KOPT-K1 (cell line): ENCODE results near the gene UTRN.

ENCODE experiments used
- H3K27ac ChIP-seq: fragments of 200-600 bp; sonication (generic); 2 replicates; pipeline ENCODE4 v1.5.1; 2016; ENCODE audit warnings: antibody characterized with exemption, mild to moderate bottlenecking, low read depth, low read length; ENCODE audit not compliant: poor library complexity, severe bottlenecking
- H3K36me3 ChIP-seq: fragments of 200-600 bp; sonication (generic); 2 replicates; pipeline ENCODE4 v1.5.1; 2017; ENCODE audit warnings: antibody characterized with exemption, mild to moderate bottlenecking, low read length, moderate library complexity; ENCODE audit not compliant: insufficient read depth
- H3K9me3 ChIP-seq: fragments of 200-600 bp; sonication (generic); 2 replicates; pipeline ENCODE4 v1.5.1; 2017; ENCODE audit warnings: antibody characterized with exemption, low read length, mild to moderate bottlenecking; ENCODE audit not compliant: insufficient read depth, poor library complexity, severe bottlenecking

Gene UTRN

DNA sequence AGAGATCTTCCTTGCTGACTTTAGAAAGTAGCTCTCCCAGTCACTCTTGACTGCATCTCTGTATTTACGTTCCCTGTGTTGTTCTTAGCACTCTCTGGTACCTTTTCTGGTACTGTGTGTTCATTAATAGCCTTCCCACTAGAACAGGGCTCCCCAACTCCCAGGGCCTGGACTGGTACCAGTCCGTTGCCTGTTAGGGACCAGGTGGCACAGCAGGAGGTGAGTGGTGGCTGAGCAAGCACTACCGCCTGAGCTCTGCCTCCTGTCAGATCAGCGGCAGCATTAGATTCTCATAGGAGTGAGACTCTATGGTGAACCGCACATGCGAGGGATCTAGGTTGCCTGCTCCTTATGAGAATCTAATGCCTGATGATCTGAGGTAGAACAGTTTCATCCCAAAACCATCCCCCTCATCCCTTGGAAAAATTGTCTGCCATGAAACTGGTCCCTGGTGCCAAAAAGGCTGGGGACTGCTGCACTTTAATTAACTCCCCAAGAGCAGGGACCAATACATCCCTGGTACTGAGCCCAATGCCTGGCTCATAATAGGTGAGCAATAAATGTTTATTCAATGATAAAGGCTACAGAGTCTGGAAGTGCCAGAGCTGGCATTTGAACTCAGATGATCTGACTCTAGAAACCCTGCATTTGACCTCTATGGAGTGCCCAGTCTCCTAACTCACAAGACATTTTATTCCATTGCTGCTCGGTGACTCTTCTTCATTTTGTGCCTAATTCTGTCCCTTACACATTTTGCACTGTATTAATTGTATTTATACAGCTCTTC, 11.0 kb downstream of the UTRN start:
- H3K9me3 ChIP-seq, result no peaks in the 10 kb centered on the region
- H3K27ac ChIP-seq, result no peak overlapping the region
- H3K36me3 ChIP-seq, result no peaks in the 10 kb centered on the region; the same call in 1 of the 2 replicates

DNA sequence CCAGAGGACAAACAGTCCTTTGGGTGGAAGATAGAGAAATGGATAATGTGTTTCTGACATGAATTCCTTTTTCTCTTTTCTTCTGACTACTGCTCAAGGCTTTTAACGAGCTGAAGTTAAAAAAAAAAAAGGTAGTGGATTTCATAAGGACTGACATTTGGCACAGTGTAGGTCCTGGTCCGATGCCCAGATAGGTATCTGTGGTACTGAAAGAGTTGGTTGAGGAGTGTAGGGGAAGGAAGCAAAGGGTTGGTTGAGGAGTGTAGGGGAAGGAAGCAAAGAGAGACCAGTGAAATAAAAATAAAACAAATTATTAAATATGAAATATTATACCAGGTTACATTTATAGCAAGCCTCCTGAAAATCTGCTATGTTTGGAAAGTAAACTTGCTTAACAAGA, 11.8 kb downstream of the UTRN start:
- Histone ChIP-seq H3K36me3 (no peaks in the 10 kb centered on the region; the same call in 1 of the 2 replicates), H3K27ac (no peak overlapping the region), H3K9me3 (no peaks in the 10 kb centered on the region)

DNA sequence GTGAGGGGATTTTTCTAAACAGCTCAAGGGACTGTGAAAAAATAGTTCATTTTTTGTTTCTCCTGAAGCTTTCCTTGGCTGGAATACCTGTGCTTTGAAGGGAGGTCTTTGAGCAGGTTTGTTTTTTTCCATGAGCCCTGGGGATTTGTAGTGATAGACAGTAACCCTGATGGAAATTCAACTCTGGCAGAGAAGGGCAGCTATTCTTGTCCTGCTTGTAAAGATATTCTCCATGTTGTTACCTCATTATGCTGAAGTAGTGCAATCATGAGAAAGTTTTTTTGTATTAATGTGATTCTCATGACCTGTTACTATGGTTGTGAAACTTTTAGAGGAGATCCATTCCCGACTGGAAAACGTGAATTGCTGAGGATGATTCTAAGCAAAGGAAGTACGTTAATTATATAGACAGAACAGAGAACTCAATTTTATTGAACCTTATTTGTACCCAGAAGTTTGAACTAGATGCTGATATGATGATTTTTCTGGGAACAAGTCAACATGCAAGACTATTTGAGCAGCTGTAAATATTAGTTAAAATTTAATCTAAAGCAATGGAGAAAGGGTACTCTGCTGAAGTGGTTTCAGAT, 12.5 kb downstream of the UTRN start:
- no peak overlapping the region for H3K27ac ChIP-seq

DNA sequence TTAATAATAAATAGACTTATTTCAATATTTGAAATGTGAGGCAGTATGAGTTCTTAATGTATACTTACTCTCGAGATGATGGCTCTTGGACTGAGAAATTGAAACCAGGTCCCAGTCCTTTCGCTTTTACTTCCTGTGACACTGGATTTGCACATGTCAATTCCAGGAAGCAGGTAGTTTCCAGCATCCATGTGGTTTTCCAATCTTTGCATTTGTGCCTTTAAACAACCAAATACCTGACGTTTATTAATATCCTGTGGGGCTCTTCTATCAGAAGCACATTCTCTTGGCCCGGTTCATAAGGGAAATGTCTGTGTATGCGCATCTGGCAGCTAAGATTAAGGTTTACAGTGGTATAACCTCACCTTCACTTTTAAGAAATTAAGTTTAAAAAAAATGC, 13.1 kb downstream of the UTRN start:
- Histone ChIP-seq H3K27ac (peak overlapping the region; percentile 57), H3K36me3 (no peaks in the 10 kb centered on the region; the same call in 1 of the 2 replicates), H3K9me3 (no peaks in the 10 kb centered on the region)

More for the DNA sequence above, 12.5 kb downstream of the UTRN start:
- no peaks in the 10 kb centered on the region for H3K9me3 ChIP-seq
- no peaks in the 10 kb centered on the region; the same call in 1 of the 2 replicates for H3K36me3 ChIP-seq

DNA sequence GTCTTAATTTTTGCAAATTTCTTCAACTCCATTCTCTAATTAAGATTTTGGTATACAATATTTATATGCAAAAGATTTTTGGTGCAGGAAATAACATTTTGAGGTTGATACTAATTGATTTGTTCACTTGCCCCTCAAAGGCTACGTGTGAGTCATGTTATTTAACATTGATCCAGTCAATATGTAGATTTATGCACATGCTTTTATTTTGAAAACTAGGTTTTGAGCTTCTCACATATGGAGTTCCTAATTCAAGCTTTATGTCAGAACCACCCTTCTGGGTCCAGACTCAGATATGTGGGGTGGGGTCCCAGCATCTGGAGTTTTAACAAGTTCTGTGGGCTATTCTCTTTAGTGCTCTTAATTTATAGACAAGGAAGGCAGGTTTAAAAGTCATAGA, 13.8 kb downstream of the UTRN start:
- H3K9me3 ChIP-seq, result no peaks in the 10 kb centered on the region
- no peak overlapping the region for H3K27ac ChIP-seq
- H3K36me3 ChIP-seq, result no peaks in the 10 kb centered on the region

DNA sequence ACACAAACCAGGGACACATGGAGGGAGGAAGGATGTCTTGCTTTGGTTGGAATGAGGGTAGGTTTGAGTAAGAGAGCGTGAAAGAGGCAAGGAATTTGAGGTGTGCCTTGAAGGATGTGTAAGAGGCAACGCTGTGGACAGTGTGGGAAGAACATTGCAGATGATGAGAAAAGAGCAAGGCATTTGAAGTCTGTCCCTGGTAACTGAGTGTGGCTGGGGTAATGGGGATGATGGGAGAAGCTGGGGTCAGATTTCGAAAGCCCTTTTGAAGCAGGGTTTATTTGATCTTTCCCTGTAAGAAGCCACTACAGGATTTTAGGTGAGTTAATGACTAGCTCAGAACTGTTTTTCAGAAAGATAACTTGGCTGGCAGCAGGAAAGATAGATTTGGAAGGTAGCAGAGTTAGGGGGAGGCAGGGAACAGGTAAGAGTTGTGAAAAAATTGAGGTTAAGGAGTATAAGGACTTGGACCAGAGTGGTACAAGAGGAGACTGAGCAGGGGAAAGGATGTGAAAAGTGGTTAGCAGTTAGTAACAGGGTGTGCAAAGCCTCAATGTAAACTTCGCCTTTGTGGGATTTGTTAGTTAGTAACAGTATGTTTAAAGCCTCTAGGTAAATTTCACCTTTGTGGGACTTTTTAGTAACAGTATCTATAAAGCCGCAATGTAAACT, 17.7 kb downstream of the UTRN start:
- no peaks in the 10 kb centered on the region for H3K9me3 ChIP-seq
- H3K36me3 ChIP-seq, result no peaks in the 10 kb centered on the region

DNA sequence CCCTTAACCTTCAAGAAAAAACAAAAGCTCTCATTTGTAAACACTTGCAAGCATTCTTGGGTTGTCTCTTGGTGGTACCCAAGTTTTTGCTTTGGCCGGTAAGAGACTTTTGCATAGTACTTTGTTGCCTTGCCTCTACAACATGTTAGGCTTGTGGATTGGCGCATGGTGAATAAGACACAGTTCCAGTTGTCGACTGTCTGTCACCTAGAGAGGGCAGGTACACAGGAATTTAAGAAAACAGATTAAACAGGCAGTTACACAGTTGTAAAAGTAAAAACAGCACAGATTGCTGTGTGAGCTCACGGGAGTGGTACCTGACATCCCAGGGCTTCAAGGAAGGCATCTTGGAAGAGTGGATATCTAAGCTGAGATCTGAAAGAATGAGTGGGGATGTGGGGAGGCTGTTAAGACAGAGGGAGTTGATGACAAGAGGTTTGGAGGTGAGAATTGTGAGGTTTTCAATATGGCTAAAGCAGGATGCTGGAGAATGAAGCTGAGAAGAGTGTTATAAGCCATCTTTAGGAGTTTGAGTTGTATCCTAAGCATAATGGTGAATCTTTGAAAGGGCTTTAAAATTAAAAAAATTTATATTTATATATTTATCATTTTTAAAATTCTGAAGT, 19.2 kb downstream of the UTRN start:
- Histone ChIP-seq H3K9me3 (no peaks in the 10 kb centered on the region), H3K27ac (no peak overlapping the region), H3K36me3 (no peaks in the 10 kb centered on the region)

More for the DNA sequence above, 17.7 kb downstream of the UTRN start:
- no peak overlapping the region for H3K27ac ChIP-seq

DNA sequence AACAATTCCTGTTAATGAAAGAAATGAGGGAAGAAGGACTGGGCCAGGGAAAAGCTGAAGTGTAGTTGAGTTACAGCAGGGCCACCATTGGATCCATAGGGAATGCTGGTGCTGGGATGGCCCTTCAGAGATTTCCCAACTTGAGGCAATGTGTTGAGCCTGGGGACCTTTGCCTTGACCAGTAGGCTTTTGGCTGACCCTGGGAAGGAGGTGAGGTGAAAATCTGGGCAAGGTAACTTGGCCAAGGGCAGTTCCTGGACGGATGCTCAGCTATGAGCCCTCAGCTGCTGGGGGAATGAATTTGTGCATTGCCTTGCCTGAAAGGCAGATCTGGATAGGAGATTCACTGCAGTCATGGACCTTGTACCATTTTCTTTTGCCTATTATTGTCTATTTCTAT, 20.4 kb downstream of the UTRN start:
- Histone ChIP-seq H3K27ac (peak overlapping the region; percentile 74), H3K9me3 (no peaks in the 10 kb centered on the region), H3K36me3 (no peaks in the 10 kb centered on the region)

DNA sequence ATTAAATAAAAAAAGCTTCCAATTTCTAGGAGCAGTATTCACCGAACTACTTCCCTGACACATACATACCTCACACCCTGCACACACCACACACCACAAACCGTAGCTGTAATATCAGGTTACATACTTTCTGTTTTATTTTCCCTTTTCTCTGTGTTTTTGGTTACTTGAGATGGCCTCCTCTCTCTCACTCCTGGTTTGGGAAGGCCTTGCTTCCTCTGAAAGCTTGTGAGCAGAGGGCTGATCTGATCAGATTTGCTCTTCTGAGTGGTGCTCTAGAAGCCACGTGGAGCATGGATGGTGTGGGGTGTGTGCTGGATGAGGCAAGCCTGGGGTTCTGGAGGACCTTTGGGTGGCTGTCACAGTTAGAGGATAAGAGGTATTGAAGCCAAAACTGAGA, 20.9 kb downstream of the UTRN start:
- H3K27ac ChIP-seq, result peak overlapping the region; percentile 74
- H3K36me3 ChIP-seq, result no peaks in the 10 kb centered on the region
- no peaks in the 10 kb centered on the region for H3K9me3 ChIP-seq

DNA sequence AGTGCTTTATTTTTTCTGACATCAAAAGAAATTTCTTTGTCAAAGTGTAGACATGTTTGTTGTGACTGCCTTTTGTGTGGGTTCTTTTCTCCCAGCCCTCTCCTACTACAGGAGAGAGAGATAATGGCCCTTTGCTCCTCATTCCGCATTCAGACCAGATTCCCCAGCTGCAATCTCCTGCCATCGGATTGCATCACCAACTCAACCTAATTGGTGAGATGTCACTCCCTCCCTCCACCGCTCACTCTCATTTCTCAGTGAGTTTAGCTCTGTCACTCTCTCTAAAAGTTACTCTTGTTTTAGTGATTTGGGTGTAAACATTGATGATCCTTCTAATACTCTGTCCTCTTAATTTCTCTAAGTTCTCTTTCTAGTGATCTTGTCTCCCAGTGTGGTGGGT, 22.7 kb downstream of the UTRN start:
- Histone ChIP-seq H3K36me3 (no peaks in the 10 kb centered on the region), H3K27ac (no peak overlapping the region), H3K9me3 (no peaks in the 10 kb centered on the region)

DNA sequence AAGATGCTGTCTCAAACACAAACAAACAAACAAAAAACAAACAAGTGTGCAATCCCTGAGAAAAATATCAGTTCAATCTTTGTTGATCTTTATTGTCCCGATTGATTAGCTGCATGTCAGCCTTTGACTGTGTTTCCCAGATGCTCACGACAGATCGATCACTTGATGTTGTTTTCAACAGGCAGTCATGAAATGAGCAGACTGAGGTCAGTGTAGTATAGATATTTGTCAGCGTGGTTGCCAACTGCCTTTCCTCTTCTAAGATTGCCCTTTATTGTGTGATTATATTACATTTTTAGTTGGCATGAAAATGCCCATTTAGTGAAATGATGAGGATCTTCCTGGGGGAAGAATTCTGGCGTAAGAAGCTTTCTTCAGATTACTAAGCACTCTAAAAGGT, 25.6 kb downstream of the UTRN start:
- no peaks in the 10 kb centered on the region for H3K9me3 ChIP-seq
- no peaks in the 10 kb centered on the region for H3K36me3 ChIP-seq
- H3K27ac ChIP-seq, result no peak overlapping the region

DNA sequence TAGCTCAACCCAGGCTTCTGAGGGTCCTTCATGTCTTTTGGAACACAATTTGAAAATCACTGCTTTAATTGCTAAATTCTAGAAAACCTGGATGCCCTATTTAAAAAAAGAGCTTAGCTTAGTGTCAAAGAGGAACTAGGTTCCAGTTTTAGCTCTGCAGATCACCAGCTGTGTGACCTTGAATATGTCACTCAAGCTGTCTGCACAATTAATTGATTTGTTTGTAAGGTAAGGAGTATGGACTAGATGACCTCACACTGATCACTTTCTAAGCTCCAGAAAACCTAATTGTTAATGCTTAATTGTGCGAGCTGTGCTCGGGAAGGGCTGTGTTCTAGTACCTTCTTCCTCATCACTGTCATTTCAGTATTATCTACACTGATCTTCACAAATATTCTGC, 26.2 kb downstream of the UTRN start:
- Histone ChIP-seq H3K36me3 (no peaks in the 10 kb centered on the region), H3K27ac (no peak overlapping the region), H3K9me3 (no peaks in the 10 kb centered on the region)

DNA sequence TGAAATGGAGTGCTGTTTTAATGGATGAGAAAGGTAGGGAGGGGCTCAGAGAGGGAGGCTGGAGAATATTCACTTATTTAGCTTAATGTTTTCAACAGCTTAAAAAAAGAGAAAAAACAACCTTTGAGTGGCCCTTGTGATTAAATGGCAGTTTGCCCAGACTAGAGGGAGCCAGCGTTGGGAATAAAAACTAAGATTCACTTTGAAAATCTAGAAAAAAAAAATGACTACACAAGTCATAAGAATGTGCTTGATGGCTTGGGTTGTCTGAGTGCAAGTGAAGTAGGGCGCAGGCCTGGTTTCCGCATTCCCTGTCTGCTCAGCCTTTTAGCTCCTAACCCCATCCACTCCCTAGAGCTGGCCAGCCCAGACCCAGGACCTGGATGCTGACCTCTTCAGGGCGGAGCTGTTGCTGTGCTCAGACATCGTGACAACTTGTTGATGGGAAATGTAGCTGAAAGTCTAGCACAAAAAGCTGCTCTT, 28.9 kb downstream of the UTRN start:
- Histone ChIP-seq H3K27ac (no peak overlapping the region), H3K36me3 (no peaks in the 10 kb centered on the region), H3K9me3 (no peaks in the 10 kb centered on the region)

DNA sequence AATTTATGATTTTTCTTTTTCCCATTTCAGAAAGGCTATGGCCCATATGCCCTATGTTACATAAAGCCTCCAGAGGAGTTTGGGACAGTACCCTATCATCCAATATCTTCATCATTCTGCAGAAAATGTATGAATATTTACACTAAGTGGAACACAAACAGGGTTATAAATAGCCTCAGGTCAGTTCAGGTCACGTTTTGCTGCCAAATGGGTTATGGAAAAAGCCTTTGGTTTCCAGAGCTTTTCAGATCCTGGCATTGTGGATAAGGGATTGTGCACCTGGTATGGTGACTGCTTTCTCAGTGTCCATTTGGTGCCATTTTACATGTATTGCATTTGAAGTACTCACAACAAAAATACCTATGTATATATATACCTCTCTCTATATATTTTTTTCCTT, 29.4 kb downstream of the UTRN start:
- H3K9me3 ChIP-seq, result no peaks in the 10 kb centered on the region
- no peaks in the 10 kb centered on the region for H3K36me3 ChIP-seq
- H3K27ac ChIP-seq, result no peak overlapping the region
